A549 (cell line): Measurements from ENCODE around the gene KCNK7.

Experiments used
- CEBPB ChIP-seq, 2 experiments: fragments of >200 bp in 1 of 2; sonication (Bioruptor Twin) in 1 of 2; formaldehyde crosslinking in 1 of 2; IDR thresholded peaks; 2 replicates each; pipeline ENCODE4 v1.6.1; 2012 to 2016
- CTCF ChIP-seq: fragments of >200 bp; sonication (Bioruptor Twin); formaldehyde crosslinking; IDR thresholded peaks from 3 replicates; pipeline ENCODE4 v1.5.1; 2016
- MAFK ChIP-seq: fragments of 450-650 bp; IDR thresholded peaks from 2 replicates; pipeline ENCODE4 v1.6.1; 2014; ENCODE audit not compliant: partially characterized antibody
- POLR2A ChIP-seq: IDR thresholded peaks from 2 replicates; pipeline ENCODE4 v1.6.1; 2012; ENCODE audit warnings: mild to moderate bottlenecking, low read length
- POLR2AphosphoS2 ChIP-seq: conservative IDR thresholded peaks from 2 replicates; pipeline ENCODE4 v1.6.1; 2012; ENCODE audit warnings: low read length, improper control_type of control experiment, inconsistent platforms
- RNF2 ChIP-seq: fragments of 200-600 bp; sonication (generic); IDR thresholded peaks from 2 replicates; pipeline ENCODE4 v1.6.1; 2016; ENCODE audit warnings: low read depth, mild to moderate bottlenecking, antibody characterized with exemption, moderate library complexity, borderline replicate concordance
- TP53 ChIP-seq: fragments of 250-450 bp; sonication (Bioruptor Pico); IDR thresholded peaks from 2 replicates; pipeline ENCODE4 v1.5.0; 2021; ENCODE audit warnings: mild to moderate bottlenecking, moderate library complexity

- TF ChIP-seq RNF2 (no peak), CEBPB (IDR thresholded peaks at IDR 0.05) (no peak), POLR2AphosphoS2 (no peak), CTCF (no peak), POLR2A (no peak), MAFK (no peak), TP53 (no peak)
Observed at GRCh38 chr11:65618763-65619162, 23.2 kb upstream of the KCNK7 start.
